NCI-H2171 (cell line): Measurements from ENCODE around the gene LAMB1.
"Not testable (repeated sequence)": the region's sequence is repeated elsewhere in the genome, so short reads cannot be mapped to it uniquely, and the experiment has no call there.

Experiments used
- DNase-seq: peaks from one replicate; lab custom pipeline; 2025; lab: John Stamatoyannopoulos, UW

LAMB1 gene

GRCh38 chr7:107946451-107946850, 56.5 kb downstream of the LAMB1 start:
- no peak for DNase-seq

GRCh38 chr7:107945332-107945731, 57.6 kb downstream of the LAMB1 start:
- DNase-seq: peak; percentile 56

GRCh38 chr7:107944411-107945169, 58.4 kb downstream of the LAMB1 start:
- no peak for DNase-seq

- DNase-seq: no peak
Measured at GRCh38 chr7:107943018-107943417, 59.9 kb downstream of the LAMB1 start.

- no peak for DNase-seq
Measured at GRCh38 chr7:107940951-107941350, 62.0 kb downstream of the LAMB1 start.

- no peak for DNase-seq
Measured at GRCh38 chr7:107939573-107940489, 63.1 kb downstream of the LAMB1 start.

GRCh38 chr7:107938456-107939250, 64.3 kb downstream of the LAMB1 start:
- no peak for DNase-seq

GRCh38 chr7:107937531-107937930, 65.4 kb downstream of the LAMB1 start:
- peak; percentile 27 for DNase-seq

GRCh38 chr7:107936312-107936711, 66.6 kb downstream of the LAMB1 start:
- DNase-seq: no peak

GRCh38 chr7:107934991-107935770, 67.8 kb downstream of the LAMB1 start:
- no peak for DNase-seq

GRCh38 chr7:107933386-107934013, 69.5 kb downstream of the LAMB1 start:
- no peak for DNase-seq

- no peak for DNase-seq
Measured at GRCh38 chr7:107932805-107933204, 70.2 kb downstream of the LAMB1 start.

GRCh38 chr7:107931740-107932515, 71.0 kb downstream of the LAMB1 start:
- no peak for DNase-seq

GRCh38 chr7:107926481-107926880, 76.5 kb downstream of the LAMB1 start:
- DNase-seq: no peak

GRCh38 chr7:107924841-107925504, 78.0 kb downstream of the LAMB1 start:
- no peak for DNase-seq

- no peak for DNase-seq
Measured at GRCh38 chr7:107922886-107923285, 80.1 kb downstream of the LAMB1 start.

GRCh38 chr7:107921826-107922225, 81.1 kb downstream of the LAMB1 start:
- DNase-seq: not testable (repeated sequence)

GRCh38 chr7:107920048-107920772, 82.8 kb downstream of the LAMB1 start:
- DNase-seq: no peak

GRCh38 chr7:107918948-107919347, 84.0 kb downstream of the LAMB1 start:
- DNase-seq: no peak
